ENCODE data around the gene RFFL.
A peak's percentile ranks its signal among the peaks of the same experiment; 100 is the strongest.
"Not testable (repeated sequence)": the region's sequence is repeated elsewhere in the genome, so short reads cannot be mapped to it uniquely, and the experiment has no call there.

RFFL gene

GRCh38 chr17:35063514-35064223, at the start of gene RFFL:
RFFL (minus strand) TSS chr17:35063707; CDS start chr17:35026553, 37,154 bp downstream.
- H3K36me3 Mint-ChIP-seq: peaks cover 10% of the 10 kb centered on the region
- H3K9me3 Mint-ChIP-seq (ENCODE audit: low read depth): no peaks in the 10 kb centered on the region
- no peaks in the 10 kb centered on the region for H3K27me3 Mint-ChIP-seq
- H3K4me3 Mint-ChIP-seq: peak within 1 kb of the TSS; percentile 66
- H3K4me1 Mint-ChIP-seq (ENCODE audit: low read depth): peaks cover 62% of the 10 kb centered on the region
- peak within 1 kb of the TSS; percentile 90 for H3K27ac Mint-ChIP-seq

DNA sequence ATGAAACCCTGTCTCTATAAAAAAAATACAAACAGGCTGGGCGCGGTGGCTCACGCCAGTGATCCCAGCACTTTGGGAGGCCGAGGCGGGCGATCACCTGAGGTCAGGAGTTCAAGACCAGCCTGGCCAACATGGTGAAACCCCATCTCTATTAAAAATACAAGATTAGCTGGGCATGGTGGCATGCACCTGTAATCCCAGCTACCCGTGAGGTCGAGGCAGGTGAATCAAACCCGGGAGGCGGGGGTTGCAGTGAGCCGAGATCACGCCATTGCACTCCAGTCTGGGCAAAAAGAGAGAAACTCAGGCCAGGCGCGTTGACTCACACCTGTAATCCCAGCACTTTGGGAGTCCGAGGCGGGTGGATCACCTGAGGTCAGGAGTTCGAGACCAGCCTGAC, 47.3 kb upstream of the RFFL start:
- not testable (repeated sequence) for H3K4me3 Mint-ChIP-seq; H3K27ac Mint-ChIP-seq; H3K4me1 Mint-ChIP-seq (ENCODE audit: low read depth); H3K36me3 Mint-ChIP-seq; H3K9me3 Mint-ChIP-seq (ENCODE audit: low read depth); H3K27me3 Mint-ChIP-seq

GRCh38 chr17:35104844-35105450, 41.4 kb upstream of the RFFL start:
- Mint-ChIP-seq H3K27me3 (no peaks in the 10 kb centered on the region), H3K36me3 (peaks cover 17% of the 10 kb centered on the region), H3K4me3 (no peak overlapping the region), H3K9me3 (ENCODE audit: low read depth) (no peaks in the 10 kb centered on the region), H3K27ac (no peak overlapping the region), H3K4me1 (ENCODE audit: low read depth) (no peaks in the 10 kb centered on the region)

DNA sequence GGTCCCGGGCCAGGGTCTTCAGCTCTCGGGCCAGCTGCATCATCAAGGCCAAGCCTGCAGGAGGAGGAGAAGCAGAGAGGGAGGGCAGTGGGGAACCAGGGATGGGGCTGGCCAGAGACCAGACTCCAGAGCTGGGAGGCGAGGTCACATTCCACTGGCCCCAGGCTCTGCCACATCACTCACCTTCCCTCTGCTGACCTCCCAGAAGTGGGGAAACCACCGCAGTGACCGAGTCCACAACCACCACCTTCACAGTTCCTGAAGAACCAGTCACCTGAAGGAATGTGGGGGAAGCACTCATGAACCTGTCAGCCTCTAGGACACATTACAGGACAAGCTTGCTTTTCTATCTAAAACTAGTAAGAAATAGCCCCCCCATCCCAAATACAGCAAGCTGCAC, 39.8 kb upstream of the RFFL start:
- Mint-ChIP-seq H3K9me3 (ENCODE audit: low read depth) (no peaks in the 10 kb centered on the region), H3K27ac (no peak overlapping the region), H3K27me3 (no peaks in the 10 kb centered on the region), H3K36me3 (peaks cover 20% of the 10 kb centered on the region), H3K4me3 (no peak overlapping the region), H3K4me1 (ENCODE audit: low read depth) (no peaks in the 10 kb centered on the region)

- Mint-ChIP-seq H3K27ac (peak overlapping the region; percentile 16), H3K4me3 (no peak overlapping the region), H3K27me3 (no peaks in the 10 kb centered on the region), H3K4me1 (ENCODE audit: low read depth) (no peaks in the 10 kb centered on the region), H3K36me3 (peaks cover 18% of the 10 kb centered on the region), H3K9me3 (ENCODE audit: low read depth) (no peaks in the 10 kb centered on the region)
Observed at GRCh38 chr17:35101725-35102124, 38.2 kb upstream of the RFFL start.

GRCh38 chr17:35101036-35101435, 37.5 kb upstream of the RFFL start:
- H3K27ac Mint-ChIP-seq: no peak overlapping the region

DNA sequence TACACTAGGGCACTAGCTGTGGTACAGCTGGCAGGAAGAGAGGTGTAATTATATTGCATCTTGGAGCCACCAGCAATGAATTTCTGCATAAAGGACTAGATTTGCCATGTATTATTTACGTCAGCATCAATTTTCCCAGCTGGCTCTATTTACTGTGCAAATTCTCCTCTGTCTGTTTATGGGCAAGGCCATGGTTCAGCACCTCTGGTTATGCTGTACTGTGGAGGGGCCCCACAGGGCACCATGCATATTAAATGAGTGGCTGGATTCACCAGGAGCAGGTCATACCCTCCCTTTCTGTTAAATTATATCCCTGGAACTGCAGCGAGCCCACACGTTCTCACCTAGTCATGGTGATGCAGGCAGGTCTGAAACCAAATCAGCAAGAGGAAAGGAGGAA, 36.4 kb upstream of the RFFL start:
- H3K4me1 Mint-ChIP-seq (ENCODE audit: low read depth): peaks cover 2% of the 10 kb centered on the region
- peaks cover 6% of the 10 kb centered on the region for H3K36me3 Mint-ChIP-seq
- H3K27me3 Mint-ChIP-seq: no peaks in the 10 kb centered on the region
- no peaks in the 10 kb centered on the region for H3K9me3 Mint-ChIP-seq (ENCODE audit: low read depth)
- no peak overlapping the region for H3K27ac Mint-ChIP-seq
- no peak overlapping the region for H3K4me3 Mint-ChIP-seq

More at GRCh38 chr17:35101036-35101435, 37.5 kb upstream of the RFFL start:
- no peak overlapping the region for H3K4me3 Mint-ChIP-seq
- H3K9me3 Mint-ChIP-seq (ENCODE audit: low read depth): no peaks in the 10 kb centered on the region
- no peaks in the 10 kb centered on the region for H3K27me3 Mint-ChIP-seq
- H3K4me1 Mint-ChIP-seq (ENCODE audit: low read depth): peaks cover 2% of the 10 kb centered on the region
- H3K36me3 Mint-ChIP-seq: peaks cover 14% of the 10 kb centered on the region

DNA sequence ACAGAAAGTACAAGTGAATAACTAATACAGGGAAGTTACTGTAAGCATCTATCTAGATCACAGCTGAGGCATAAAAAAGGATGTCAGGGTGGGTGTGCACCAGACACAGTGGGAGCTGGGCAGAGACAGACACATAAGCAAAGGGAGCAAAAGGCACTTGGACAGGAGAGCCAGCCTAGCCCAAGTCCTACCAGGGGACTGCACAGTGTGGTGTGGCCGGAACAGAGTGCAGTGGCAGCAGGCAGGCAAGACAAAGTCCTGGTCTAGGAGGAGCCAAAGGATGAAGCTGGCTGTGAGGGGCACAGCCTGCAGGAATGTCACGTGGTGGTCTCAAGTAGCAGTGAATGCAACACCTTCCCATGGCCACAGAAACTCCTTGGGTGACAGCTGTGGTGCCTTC, 34.3 kb upstream of the RFFL start:
- no peak overlapping the region for H3K4me3 Mint-ChIP-seq
- no peaks in the 10 kb centered on the region for H3K27me3 Mint-ChIP-seq
- no peak overlapping the region for H3K27ac Mint-ChIP-seq
- H3K4me1 Mint-ChIP-seq (ENCODE audit: low read depth): peaks cover 2% of the 10 kb centered on the region
- H3K9me3 Mint-ChIP-seq (ENCODE audit: low read depth): no peaks in the 10 kb centered on the region
- H3K36me3 Mint-ChIP-seq: peaks cover 7% of the 10 kb centered on the region

DNA sequence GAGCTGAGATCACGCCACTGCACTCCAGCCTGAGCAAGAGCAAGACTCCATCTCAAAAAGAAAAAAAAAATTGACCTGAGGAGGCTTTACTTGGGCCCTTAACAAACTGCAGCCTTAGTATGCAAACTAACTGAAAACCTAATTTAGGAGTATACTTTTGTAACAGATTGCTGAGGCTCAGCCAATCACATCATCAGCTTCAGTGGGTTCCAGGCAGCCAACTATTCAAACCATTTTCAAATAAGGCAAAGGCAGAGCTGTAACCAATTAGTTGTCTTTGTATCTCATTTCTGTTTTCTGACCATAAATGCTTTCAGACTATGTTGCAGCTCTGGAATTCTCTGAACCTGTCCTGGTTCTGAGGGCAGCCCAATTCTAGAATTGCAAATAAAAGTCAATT, 32.2 kb upstream of the RFFL start:
- H3K4me1 Mint-ChIP-seq (ENCODE audit: low read depth): peaks cover 5% of the 10 kb centered on the region
- H3K27me3 Mint-ChIP-seq: no peaks in the 10 kb centered on the region
- H3K9me3 Mint-ChIP-seq (ENCODE audit: low read depth): no peaks in the 10 kb centered on the region
- no peak overlapping the region for H3K27ac Mint-ChIP-seq
- no peak overlapping the region for H3K4me3 Mint-ChIP-seq
- H3K36me3 Mint-ChIP-seq: peaks cover 7% of the 10 kb centered on the region

DNA sequence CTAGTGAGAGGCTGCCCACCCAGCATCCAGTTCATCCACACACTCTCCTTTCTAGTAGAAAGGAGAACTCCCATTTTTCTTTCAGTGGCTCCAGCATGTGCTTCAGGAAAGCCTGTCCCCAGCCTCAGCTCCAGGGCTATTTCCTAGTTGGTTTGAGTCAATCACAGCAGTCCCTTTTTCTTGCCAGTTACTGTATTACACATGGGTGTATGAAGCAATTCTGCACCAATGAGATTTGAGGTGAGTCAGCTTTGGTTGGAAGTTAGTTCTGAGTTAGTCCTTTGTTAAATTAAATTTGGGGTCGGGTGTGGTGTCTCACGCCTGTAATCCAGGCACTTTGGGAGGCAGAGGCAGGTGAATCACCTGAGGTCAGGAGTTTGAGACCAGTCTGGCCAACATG, 31.4 kb upstream of the RFFL start:
- Mint-ChIP-seq H3K36me3 (peaks cover 5% of the 10 kb centered on the region), H3K27me3 (no peaks in the 10 kb centered on the region), H3K4me3 (no peak overlapping the region), H3K9me3 (ENCODE audit: low read depth) (no peaks in the 10 kb centered on the region), H3K4me1 (ENCODE audit: low read depth) (peaks cover 12% of the 10 kb centered on the region), H3K27ac (no peak overlapping the region)

- not testable (repeated sequence) for H3K4me3 Mint-ChIP-seq; H3K9me3 Mint-ChIP-seq (ENCODE audit: low read depth); H3K27me3 Mint-ChIP-seq; H3K36me3 Mint-ChIP-seq
- Mint-ChIP-seq H3K4me1 (ENCODE audit: low read depth) (peaks cover 41% of the 10 kb centered on the region), H3K27ac (peak overlapping the region; percentile 41)
Observed at GRCh38 chr17:35090707-35091106, 27.2 kb upstream of the RFFL start.

DNA sequence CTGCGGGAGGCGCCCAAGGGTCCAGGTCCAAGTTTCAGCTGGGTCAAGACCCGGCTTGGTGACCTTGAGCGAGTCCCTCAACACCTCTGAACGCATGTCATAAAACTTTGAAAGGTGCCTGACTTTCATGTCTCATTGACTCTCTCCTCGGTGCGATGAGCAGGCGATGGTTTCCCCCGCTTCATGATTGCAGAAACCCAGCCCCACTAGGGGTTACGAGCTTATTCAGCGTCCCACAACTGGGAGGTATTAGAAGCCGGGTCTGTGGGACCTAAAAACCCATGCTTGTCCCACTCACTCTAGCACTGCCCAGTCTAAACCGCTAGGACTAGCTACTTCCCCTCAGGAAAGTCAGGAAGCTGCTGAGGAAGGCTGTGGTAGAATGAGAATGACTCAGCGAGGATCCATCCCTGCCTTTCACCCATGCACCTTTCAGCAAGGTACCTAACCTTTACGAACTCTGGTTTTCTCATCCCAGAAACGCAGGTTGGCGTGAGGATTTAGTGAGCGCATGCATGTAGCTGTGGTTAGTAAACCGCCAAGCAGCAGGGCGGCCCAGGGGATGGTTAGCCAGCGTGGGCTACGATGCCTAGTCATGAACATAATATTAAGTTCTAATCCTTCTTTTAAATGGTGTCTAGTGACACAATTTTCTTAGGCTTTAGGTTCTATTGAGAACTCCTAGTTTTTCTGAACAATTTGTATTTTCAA, 26.2 kb upstream of the RFFL start:
- Mint-ChIP-seq H3K27me3 (no peaks in the 10 kb centered on the region), H3K27ac (peak overlapping the region; percentile 96), H3K4me3 (peak overlapping the region; percentile 89), H3K9me3 (ENCODE audit: low read depth) (no peaks in the 10 kb centered on the region), H3K36me3 (no peaks in the 10 kb centered on the region), H3K4me1 (ENCODE audit: low read depth) (peaks cover 49% of the 10 kb centered on the region)

DNA sequence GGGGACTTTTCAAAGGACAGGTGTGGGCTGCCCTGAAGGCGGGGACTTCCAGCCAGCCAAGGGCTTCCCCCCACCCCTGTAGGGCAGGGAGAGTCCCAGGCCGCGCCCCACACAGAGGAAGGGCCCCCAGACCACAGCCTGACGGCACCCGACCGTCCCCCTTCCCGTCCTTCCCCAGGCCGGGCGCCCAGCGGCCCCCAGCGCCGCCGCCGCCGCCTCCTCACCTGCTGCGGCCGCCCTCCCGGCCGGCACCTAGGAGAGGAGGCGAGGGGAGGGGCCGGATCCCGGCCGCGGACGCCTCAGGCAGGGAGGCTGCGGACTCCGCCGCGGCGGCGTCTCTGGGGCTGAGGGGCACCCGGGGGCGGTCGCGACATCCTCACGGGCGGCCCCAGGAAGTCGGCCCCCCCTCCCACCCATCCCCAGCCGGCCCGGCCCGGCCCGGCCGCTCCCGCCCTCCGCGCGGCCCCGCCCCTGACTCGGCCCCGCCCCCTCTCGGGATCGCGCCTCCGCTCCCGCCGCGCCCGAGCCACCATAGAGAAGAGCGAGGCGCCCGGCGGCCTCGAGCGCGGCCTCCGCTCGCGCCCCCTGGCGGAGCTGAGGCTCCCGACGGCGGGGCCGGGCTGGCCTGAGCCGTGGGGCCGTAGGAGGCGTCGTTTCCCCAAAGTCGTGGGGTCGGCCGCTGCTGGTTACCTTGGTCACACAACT, 25.5 kb upstream of the RFFL start:
- Mint-ChIP-seq H3K4me1 (ENCODE audit: low read depth) (peaks cover 49% of the 10 kb centered on the region), H3K27ac (peak overlapping the region; percentile 96), H3K9me3 (ENCODE audit: low read depth) (no peaks in the 10 kb centered on the region), H3K36me3 (no peaks in the 10 kb centered on the region), H3K4me3 (peak overlapping the region; percentile 93), H3K27me3 (no peaks in the 10 kb centered on the region)

DNA sequence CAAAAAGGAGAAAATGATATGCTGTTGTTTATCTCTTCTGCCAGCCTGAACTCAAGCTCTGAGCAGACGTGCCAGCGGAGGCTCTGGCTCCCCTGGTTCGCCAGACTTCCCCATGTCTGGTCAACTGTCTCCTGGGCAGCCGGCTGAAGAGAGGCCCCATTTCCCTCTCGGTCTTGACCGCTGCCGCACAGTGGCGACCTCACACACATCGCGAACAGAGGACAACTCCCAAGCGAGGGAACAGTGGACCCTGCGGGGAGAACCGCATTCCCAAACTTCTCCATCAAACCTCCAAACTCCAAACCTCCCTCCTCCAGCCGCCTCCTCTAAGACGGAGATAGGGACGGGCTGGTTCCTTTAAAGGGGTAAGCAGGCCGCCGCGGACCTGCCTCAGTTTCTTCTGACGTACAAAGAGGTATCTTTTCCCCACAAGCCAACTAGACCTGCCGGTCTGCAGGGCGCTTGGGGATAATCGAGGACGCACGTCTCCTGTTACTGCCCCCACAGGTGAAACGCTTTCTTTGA, 24.9 kb upstream of the RFFL start:
- Mint-ChIP-seq H3K27me3 (no peaks in the 10 kb centered on the region), H3K36me3 (no peaks in the 10 kb centered on the region), H3K9me3 (ENCODE audit: low read depth) (no peaks in the 10 kb centered on the region), H3K4me3 (peak overlapping the region; percentile 93), H3K4me1 (ENCODE audit: low read depth) (peaks cover 53% of the 10 kb centered on the region), H3K27ac (peak overlapping the region; percentile 93)
